HG03520 (cell line): ENCODE data around the gene DPH6.

Source experiments
- ATAC-seq: cut with Tn5 transposase; IDR thresholded peaks from one replicate; pipeline ENCODE4 v1.9.1; 2021; ENCODE audit warnings: mild to moderate bottlenecking, moderate library complexity; ENCODE audit not compliant: unreplicated experiment

Gene DPH6

GRCh38 chr15:35487417-35487816 lies 58.5 kb downstream of the DPH6 start:
- no peak for ATAC-seq

GRCh38 chr15:35486296-35486695 lies 59.7 kb downstream of the DPH6 start:
- no peak for ATAC-seq

DNA sequence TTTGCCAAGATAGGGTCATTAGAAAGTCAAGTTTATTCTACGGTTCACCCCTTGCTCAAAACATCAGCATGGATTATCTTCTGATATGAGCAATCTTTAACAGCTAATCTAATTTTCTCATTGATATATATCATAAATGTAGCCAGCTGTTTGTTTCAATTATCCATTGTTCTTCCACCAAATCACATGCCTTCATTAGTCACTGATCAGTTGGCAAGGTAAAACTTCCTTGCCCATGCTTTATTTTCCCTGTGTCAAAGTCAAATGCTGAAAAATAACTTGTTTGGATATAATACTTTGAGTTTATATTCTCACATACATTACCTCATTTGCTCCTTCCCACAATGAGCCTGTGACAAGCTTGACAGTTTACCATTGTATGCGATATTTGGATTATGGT lies 60.6 kb downstream of the DPH6 start:
- no peak for ATAC-seq

GRCh38 chr15:35484231-35484945 lies 61.6 kb downstream of the DPH6 start:
- no peak for ATAC-seq

GRCh38 chr15:35481992-35482391 lies 64.0 kb downstream of the DPH6 start:
- no peak for ATAC-seq

DNA sequence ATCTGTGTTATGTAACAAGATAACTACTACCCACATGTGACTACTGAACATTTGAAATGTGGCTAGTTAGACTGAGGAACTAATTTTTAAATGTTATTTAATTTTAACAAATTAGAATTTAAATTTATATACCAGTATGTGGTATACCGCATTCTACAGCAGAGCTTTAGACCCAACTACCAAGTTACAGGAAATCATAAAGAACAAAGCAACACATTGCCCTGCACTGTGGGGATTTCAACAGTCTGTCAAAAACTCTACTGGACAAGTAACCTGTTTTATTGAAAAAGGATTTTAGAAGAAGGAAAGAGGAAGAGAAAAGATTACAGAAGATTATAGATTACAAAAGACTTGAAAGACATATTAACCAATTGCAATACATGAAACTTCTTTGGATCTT lies 64.9 kb downstream of the DPH6 start:
- ATAC-seq, result no peak

GRCh38 chr15:35479423-35479822 lies 66.5 kb downstream of the DPH6 start:
- no peak for ATAC-seq

- ATAC-seq, result no peak
Measured at GRCh38 chr15:35477312-35478262, 68.4 kb downstream of the DPH6 start.

DNA sequence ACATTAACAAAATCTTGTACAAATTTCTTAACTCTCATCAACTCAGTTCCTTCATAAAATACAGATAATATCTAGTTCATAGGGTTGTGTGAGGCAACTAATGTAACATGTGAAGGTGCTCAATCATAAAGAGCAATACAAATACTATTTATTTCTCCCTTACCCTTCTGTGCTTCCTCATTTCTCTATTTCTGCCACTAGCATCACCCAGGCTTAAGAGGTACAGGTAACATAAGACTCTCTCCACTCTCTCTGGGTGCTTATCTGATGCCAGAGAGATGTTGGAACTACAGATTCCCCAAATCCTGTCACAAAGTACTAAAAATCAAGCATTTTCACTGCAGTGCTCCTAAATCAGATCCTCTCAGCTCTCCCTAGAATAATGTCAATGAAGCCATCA lies 74.9 kb downstream of the DPH6 start:
- no peak for ATAC-seq

GRCh38 chr15:35470441-35470840 lies 75.5 kb downstream of the DPH6 start:
- no peak for ATAC-seq

GRCh38 chr15:35466476-35466875 lies 79.5 kb downstream of the DPH6 start:
- no peak for ATAC-seq

- ATAC-seq, result no peak
Measured at GRCh38 chr15:35465783-35466182, 80.2 kb downstream of the DPH6 start.

- ATAC-seq, result no peak
Measured at GRCh38 chr15:35460616-35461015, 85.3 kb downstream of the DPH6 start.

- no peak for ATAC-seq
Measured at GRCh38 chr15:35458176-35458856, 87.6 kb downstream of the DPH6 start.

DNA sequence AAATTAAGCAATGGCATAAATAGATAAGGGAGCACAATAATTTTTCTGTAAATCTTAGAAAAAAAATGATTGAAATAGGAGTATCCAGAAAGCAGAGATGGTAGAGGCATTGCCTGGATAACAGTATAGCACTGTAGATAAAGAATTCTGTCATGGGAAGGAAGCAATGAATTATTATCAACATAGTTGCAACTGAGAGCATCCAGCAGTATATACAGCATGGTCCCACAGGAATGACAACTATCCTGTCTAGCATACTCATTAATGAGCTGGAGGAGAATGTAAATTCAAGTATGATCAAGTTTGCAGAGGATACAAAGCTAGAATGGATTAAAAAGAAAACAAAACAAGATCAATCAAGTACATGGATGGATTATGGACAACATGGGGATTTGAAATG lies 90.8 kb downstream of the DPH6 start:
- no peak for ATAC-seq

GRCh38 chr15:35450492-35450891 lies 95.5 kb downstream of the DPH6 start:
- no peak for ATAC-seq

GRCh38 chr15:35448294-35448693 lies 97.7 kb downstream of the DPH6 start:
- ATAC-seq, result no peak

GRCh38 chr15:35445891-35446290 lies 100.1 kb downstream of the DPH6 start:
- no peak for ATAC-seq

DNA sequence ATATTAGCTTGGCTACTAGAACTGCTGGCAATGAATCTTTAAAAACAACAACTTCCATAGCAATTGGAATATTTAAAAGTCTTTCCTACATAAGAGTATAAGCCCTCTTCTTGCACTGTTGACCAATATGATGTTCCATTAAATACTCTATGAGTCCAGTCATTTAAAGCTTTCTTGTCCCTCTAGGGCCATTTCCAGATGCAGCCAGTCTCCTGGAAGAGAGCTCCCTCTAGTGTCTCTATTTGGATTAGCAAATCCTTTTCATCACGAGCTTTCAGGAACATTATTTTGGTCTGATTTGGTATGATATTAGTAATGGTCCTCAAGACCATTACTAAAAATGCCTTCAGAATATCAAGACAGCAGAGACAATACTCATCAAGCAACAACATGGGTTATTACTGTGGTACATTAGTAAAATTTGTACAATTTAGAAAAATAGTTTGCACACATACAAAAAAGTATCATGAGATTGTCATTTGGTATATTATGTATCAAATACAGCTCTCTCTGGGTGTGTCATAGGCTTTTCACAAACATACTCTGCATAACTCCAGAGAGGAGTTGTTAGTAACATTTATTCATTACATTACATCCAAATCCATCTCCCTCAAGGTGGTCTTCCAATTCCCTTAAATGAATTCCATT lies 101.3 kb downstream of the DPH6 start:
- no peak for ATAC-seq

GRCh38 chr15:35443376-35443775 lies 102.6 kb downstream of the DPH6 start:
- ATAC-seq, result no peak

GRCh38 chr15:35442742-35443141 lies 103.2 kb downstream of the DPH6 start:
- no peak for ATAC-seq
